CD14-positive monocyte (primary cell): ENCODE measurements around the gene ITK. TPM values are rescaled to one million over a fixed set of nuclear protein-coding genes. Genes with fewer than 3 reads are reported as not detected.
A peak's percentile ranks its signal among the peaks of the same experiment; 100 is the strongest.

Source experiments
- DNase-seq, 3 donors: peaks; one replicate each; pipeline ENCODE4 v3.0.0-alpha.2; 2011 to 2022
- H2AFZ ChIP-seq: 2 replicates; pipeline ENCODE4 v1.6.0; 2012; ENCODE audit warnings: mild to moderate bottlenecking, low read depth, low read length, inconsistent platforms; ENCODE audit not compliant: insufficient read depth, poor library complexity, severe bottlenecking
- H3K27ac ChIP-seq, 2 donors: 1 replicate in 1 of 2; 2 replicates in 1 of 2; pipeline ENCODE4 v1.5.1; 2012 to 2013; ENCODE audit warnings: low read length in 2 of 2, control low read depth in 1 of 2, inconsistent platforms in 1 of 2, low read depth in 1 of 2, mild to moderate bottlenecking in 1 of 2
- H3K27me3 ChIP-seq, 2 donors: one replicate each; pipeline versions ENCODE4 v1.6.0 to v1.6.1; 2011 to 2013; ENCODE audit warnings: low read length in 2 of 2; ENCODE audit not compliant: control insufficient read depth in 2 of 2, insufficient read depth in 2 of 2
- H3K36me3 ChIP-seq, 2 donors: replicated peaks in 1 of 2; 1 replicate in 1 of 2; 2 replicates in 1 of 2; pipeline versions ENCODE4 v1.5.1 to v1.6.1; 2012 to 2013; ENCODE audit warnings: low read length in 2 of 2, control low read depth in 1 of 2, inconsistent platforms in 1 of 2, mild to moderate bottlenecking in 1 of 2; ENCODE audit not compliant: insufficient read depth in 2 of 2, control insufficient read depth in 1 of 2
- H3K4me1 ChIP-seq, 2 donors: 1 replicate in 1 of 2; 2 replicates in 1 of 2; pipeline versions ENCODE4 v1.5.1 to v1.6.1; 2012 to 2013; ENCODE audit warnings: low read length in 2 of 2, control low read depth in 1 of 2, inconsistent platforms in 1 of 2, mild to moderate bottlenecking in 1 of 2, moderate library complexity in 1 of 2; ENCODE audit not compliant: insufficient read depth in 2 of 2, control insufficient read depth in 1 of 2
- H3K4me2 ChIP-seq: replicated peaks from 2 replicates; pipeline ENCODE3; 2012; ENCODE audit warnings: low read length, moderate library complexity, mild to moderate bottlenecking; ENCODE audit not compliant: poor library complexity, severe bottlenecking; ENCODE audit errors: extremely low read depth
- H3K4me3 ChIP-seq, 3 experiments: fragments of 200-600 bp in 1 of 3; sonication (generic) in 1 of 3; replicated peaks in 1 of 3; 1 replicate in 2 of 3; 2 replicates in 1 of 3; pipeline ENCODE4 v1.5.1; 2011 to 2013; ENCODE audit warnings: low read length in 3 of 3, mild to moderate bottlenecking in 3 of 3, control low read depth in 2 of 3, low read depth in 2 of 3, inconsistent platforms in 1 of 3, moderate library complexity in 1 of 3
- H3K79me2 ChIP-seq: 2 replicates; pipeline ENCODE4 v1.6.0; 2012; ENCODE audit warnings: mild to moderate bottlenecking, control low read depth, inconsistent platforms, low read length, moderate library complexity; ENCODE audit not compliant: insufficient read depth
- H3K9ac ChIP-seq: 2 replicates; pipeline ENCODE4 v1.6.0; 2017; ENCODE audit warnings: low read length, mild to moderate bottlenecking; ENCODE audit not compliant: insufficient read depth, poor library complexity, severe bottlenecking
- H3K9me3 ChIP-seq, 2 donors: replicated peaks in 1 of 2; 1 replicate in 1 of 2; 2 replicates in 1 of 2; pipeline versions ENCODE4 v1.5.1 to v1.6.1; 2012 to 2013; ENCODE audit warnings: low read length in 2 of 2, control low read depth in 1 of 2; ENCODE audit not compliant: control insufficient read depth in 1 of 2, insufficient read depth in 1 of 2
- H4K20me1 ChIP-seq: 2 replicates; pipeline ENCODE4 v1.6.0; 2012; ENCODE audit warnings: mild to moderate bottlenecking, low read length, control low read depth, moderate library complexity; ENCODE audit not compliant: insufficient read depth
- H3K27ac Mint-ChIP-seq, 7 donors: one replicate each; pipeline ENCODE4 v1.8.0; 2020; ENCODE audit warnings: mild to moderate bottlenecking in 7 of 7, mixed read lengths in 7 of 7, moderate library complexity in 6 of 7, inconsistent platforms in 2 of 7
- H3K27me3 Mint-ChIP-seq, 3 donors: one replicate each; pipeline ENCODE4 v1.8.0; 2021 to 2022; ENCODE audit warnings: low read depth in 3 of 3, mild to moderate bottlenecking in 3 of 3, mixed read lengths in 3 of 3, moderate library complexity in 3 of 3, inconsistent platforms in 1 of 3
- H3K36me3 Mint-ChIP-seq, 2 donors: one replicate each; pipeline ENCODE4 v1.8.0; 2020; ENCODE audit warnings: mixed read lengths in 2 of 2, inconsistent platforms in 1 of 2, mild to moderate bottlenecking in 1 of 2
- H3K4me1 Mint-ChIP-seq: one replicate; pipeline ENCODE4 v1.8.0; 2020; ENCODE audit warnings: mild to moderate bottlenecking, mixed read lengths
- H3K4me3 Mint-ChIP-seq, 2 donors: one replicate each; pipeline ENCODE4 v1.8.0; 2020; ENCODE audit warnings: mild to moderate bottlenecking in 2 of 2, mixed read lengths in 2 of 2, moderate library complexity in 1 of 2
- H3K9me3 Mint-ChIP-seq, 7 donors: one replicate each; pipeline ENCODE4 v1.8.0; 2020 to 2022; ENCODE audit warnings: mixed read lengths in 7 of 7, mild to moderate bottlenecking in 6 of 7, moderate library complexity in 6 of 7, inconsistent platforms in 2 of 7
- CTCF ChIP-seq: fragments of 200-600 bp; IDR thresholded peaks from one replicate; pipeline ENCODE4 v1.8.0; 2022; ENCODE audit warnings: antibody characterized with exemption, mild to moderate bottlenecking
- WGBS: methylation state at CpG from one replicate; pipeline ENCODE4 v1.1.5; 2013; ENCODE audit warnings: missing lambda C conversion rate; ENCODE audit not compliant: insufficient coverage; 5-methylcytosine and 5-hydroxymethylcytosine counted together
- intact Hi-C, 2 donors: fragments of 100-400 bp; cut with micrococcal nuclease; formaldehyde crosslinking; loops; one replicate each; pipeline versions ENCODE4 v1.15.0 to v1.15.1; 2023
- polyA plus RNA-seq, 3 donors: library from polyadenylated mRNA; depleted of rRNA in 1 of 3; unstranded in 2 of 3; stranded (reverse) in 1 of 3; fragments of 300-500 nt in 2 of 3; fragments of >200 nt in 1 of 3; fragmentation: Illumina TruSeq in 2 of 3; gene quantifications; 1 replicate in 2 of 3; 2 replicates in 1 of 3; pipeline ENCODE4 v1.2.3, GENCODE V29; 2012 to 2021

ITK gene
- polyA plus RNA-seq, 3 donors: 0.03 to 0.60 (median 0.39) TPM

- Histone ChIP-seq H3K27ac (no peak overlapping the region), H4K20me1 (no peaks in the 10 kb centered on the region), H3K4me1 (peaks cover 0 to 3% of the 10 kb centered on the region in 2 donors), H3K36me3 (no peaks in the 10 kb centered on the region), H3K27me3 (no peaks in the 10 kb centered on the region), H3K9me3 (no peaks in the 10 kb centered on the region), H3K4me2 (no peak overlapping the region), H2AFZ (no peak overlapping the region), H3K9ac (no peak overlapping the region), H3K79me2 (no peaks in the 10 kb centered on the region), H3K4me3 (no peak overlapping the region)
- no CpG with 5 or more reads among the region's 5 CpGs for WGBS
- H3K9me3 Mint-ChIP-seq: peaks cover 0 to 2% (median 0%) of the 10 kb centered on the region in 7 donors
- no peak for DNase-seq
- H3K4me1 Mint-ChIP-seq: peaks cover 8% of the 10 kb centered on the region
- intact Hi-C loops: no loop called here
- TF ChIP-seq CTCF: no peak
- no peak overlapping the region for H3K4me3 Mint-ChIP-seq
- H3K36me3 Mint-ChIP-seq: no peaks in the 10 kb centered on the region
- H3K27me3 Mint-ChIP-seq: no peaks in the 10 kb centered on the region
- H3K27ac Mint-ChIP-seq: peak overlapping the region in 1 of 7 donors; percentile 54
Observed at GRCh38 chr5:157215514-157216167, 35.0 kb downstream of the ITK start.

GRCh38 chr5:157216391-157217142, 35.9 kb downstream of the ITK start:
- 84% methylated on average over 2 of the region's 6 CpGs for WGBS
- Histone ChIP-seq H3K36me3 (no peaks in the 10 kb centered on the region), H4K20me1 (no peaks in the 10 kb centered on the region), H2AFZ (no peak overlapping the region), H3K79me2 (no peaks in the 10 kb centered on the region), H3K4me3 (no peak overlapping the region), H3K27ac (no peak overlapping the region), H3K9ac (no peak overlapping the region), H3K4me1 (no peaks in the 10 kb centered on the region), H3K4me2 (no peak overlapping the region), H3K9me3 (no peaks in the 10 kb centered on the region), H3K27me3 (no peaks in the 10 kb centered on the region)
- peaks cover 2% of the 10 kb centered on the region for H3K4me1 Mint-ChIP-seq
- no peak for DNase-seq
- peaks cover 0 to 2% (median 0%) of the 10 kb centered on the region in 7 donors for H3K9me3 Mint-ChIP-seq
- no peak overlapping the region for H3K4me3 Mint-ChIP-seq
- TF ChIP-seq CTCF: no peak
- no peaks in the 10 kb centered on the region for H3K27me3 Mint-ChIP-seq
- intact Hi-C loops: no loop called here
- H3K36me3 Mint-ChIP-seq: no peaks in the 10 kb centered on the region
- H3K27ac Mint-ChIP-seq: no peak overlapping the region
